ENCODE data around the gene AGXT2. TPM values are rescaled to one million over a fixed set of nuclear protein-coding genes. Genes with fewer than 3 reads are reported as not detected.

The AGXT2 gene
- total and polyA plus RNA-seq, 5 experiments from 2014 or later: not detected

GRCh38 chr5:35069188-35069587, 21.4 kb upstream of the AGXT2 start:
- no peak overlapping the region for H3K4me3 Mint-ChIP-seq
- H3K36me3 Mint-ChIP-seq: peaks cover 0 to 8% (median 0%) of the 10 kb centered on the region in 3 donors
- H3K27me3 Mint-ChIP-seq: peaks cover 8 to 45% (median 13%) of the 10 kb centered on the region in 5 donors
- peaks cover 0 to 2% (median 0%) of the 10 kb centered on the region in 4 donors for H3K4me1 Mint-ChIP-seq
- H3K9me3 Mint-ChIP-seq: peaks cover 0 to 4% (median 2%) of the 10 kb centered on the region in 9 donors
- POLR2A ChIA-PET: no interaction called here
- H3K27ac Mint-ChIP-seq: no peak overlapping the region
- DNase-seq (no peak), ATAC-seq (no peak)

GRCh38 chr5:35067985-35068384, 20.2 kb upstream of the AGXT2 start:
- Mint-ChIP-seq H3K9me3 (no peaks in the 10 kb centered on the region), H3K4me1 (peaks cover 0 to 2% (median 0%) of the 10 kb centered on the region in 4 donors), H3K4me3 (no peak overlapping the region), H3K27me3 (peaks cover 5 to 36% (median 12%) of the 10 kb centered on the region in 5 donors), H3K27ac (no peak overlapping the region), H3K36me3 (no peaks in the 10 kb centered on the region)
- POLR2A ChIA-PET: no interaction called here
- ATAC-seq: no peak
- no peak for DNase-seq

GRCh38 chr5:35066260-35066795, 18.6 kb upstream of the AGXT2 start:
- H3K27me3 Mint-ChIP-seq: peaks cover 5 to 36% (median 12%) of the 10 kb centered on the region in 5 donors
- no peak for ATAC-seq
- H3K4me3 Mint-ChIP-seq: no peak overlapping the region
- no peaks in the 10 kb centered on the region for H3K36me3 Mint-ChIP-seq
- POLR2A ChIA-PET: no interaction called here
- H3K4me1 Mint-ChIP-seq: peaks cover 0 to 2% (median 0%) of the 10 kb centered on the region in 4 donors
- no peaks in the 10 kb centered on the region for H3K9me3 Mint-ChIP-seq
- no peak overlapping the region for H3K27ac Mint-ChIP-seq
- no peak for DNase-seq

GRCh38 chr5:35063414-35063813, 15.7 kb upstream of the AGXT2 start:
- Mint-ChIP-seq H3K4me3 (no peak overlapping the region), H3K36me3 (no peaks in the 10 kb centered on the region), H3K27me3 (peaks cover 7 to 34% (median 13%) of the 10 kb centered on the region in 5 donors), H3K9me3 (no peaks in the 10 kb centered on the region), H3K4me1 (peaks cover 0 to 2% (median 0%) of the 10 kb centered on the region in 4 donors), H3K27ac (no peak overlapping the region)
- no peak for DNase-seq
- POLR2A ChIA-PET: no interaction called here
- no peak for ATAC-seq

GRCh38 chr5:35061211-35061770, 13.5 kb upstream of the AGXT2 start:
- ATAC-seq: no peak
- H3K9me3 Mint-ChIP-seq: no peaks in the 10 kb centered on the region
- no peaks in the 10 kb centered on the region for H3K4me1 Mint-ChIP-seq
- POLR2A ChIA-PET: no interaction called here
- no peak for DNase-seq
- H3K27me3 Mint-ChIP-seq: peaks cover 3 to 17% (median 12%) of the 10 kb centered on the region in 5 donors
- H3K36me3 Mint-ChIP-seq: no peaks in the 10 kb centered on the region
- H3K27ac Mint-ChIP-seq: no peak overlapping the region
- H3K4me3 Mint-ChIP-seq: no peak overlapping the region

- Mint-ChIP-seq H3K36me3 (no peaks in the 10 kb centered on the region), H3K4me1 (no peaks in the 10 kb centered on the region), H3K9me3 (no peaks in the 10 kb centered on the region), H3K27ac (no peak overlapping the region), H3K4me3 (no peak overlapping the region), H3K27me3 (peaks cover 3 to 12% (median 7%) of the 10 kb centered on the region in 5 donors)
- DNase-seq (no peak), ATAC-seq (no peak)
- POLR2A ChIA-PET: no interaction called here
Observed at GRCh38 chr5:35060236-35060635, 12.5 kb upstream of the AGXT2 start.

GRCh38 chr5:35059251-35059650, 11.5 kb upstream of the AGXT2 start:
- no peak for DNase-seq
- POLR2A ChIA-PET: no interaction called here
- Mint-ChIP-seq H3K4me3 (no peak overlapping the region), H3K36me3 (no peaks in the 10 kb centered on the region), H3K27ac (no peak overlapping the region), H3K4me1 (no peaks in the 10 kb centered on the region), H3K27me3 (peaks cover 2 to 14% (median 5%) of the 10 kb centered on the region in 5 donors), H3K9me3 (no peaks in the 10 kb centered on the region)
- no peak for ATAC-seq

- POLR2A ChIA-PET: no interaction called here
- H3K36me3 Mint-ChIP-seq: no peaks in the 10 kb centered on the region
- H3K4me1 Mint-ChIP-seq: no peaks in the 10 kb centered on the region
- no peak overlapping the region for H3K4me3 Mint-ChIP-seq
- DNase-seq (no peak), ATAC-seq (no peak)
- H3K27ac Mint-ChIP-seq: no peak overlapping the region
- peaks cover 7 to 18% (median 11%) of the 10 kb centered on the region in 5 donors for H3K27me3 Mint-ChIP-seq
- H3K9me3 Mint-ChIP-seq: no peaks in the 10 kb centered on the region
Observed at GRCh38 chr5:35058374-35058788, 10.6 kb upstream of the AGXT2 start.

- peaks cover 0 to 2% (median 0%) of the 10 kb centered on the region in 9 donors for H3K9me3 Mint-ChIP-seq
- H3K4me1 Mint-ChIP-seq: no peaks in the 10 kb centered on the region
- POLR2A ChIA-PET: no interaction called here
- H3K27me3 Mint-ChIP-seq: peaks cover 7 to 22% (median 14%) of the 10 kb centered on the region in 5 donors
- H3K27ac Mint-ChIP-seq: no peak overlapping the region
- ATAC-seq (no peak), DNase-seq (no peak)
- H3K36me3 Mint-ChIP-seq: no peaks in the 10 kb centered on the region
- H3K4me3 Mint-ChIP-seq: no peak overlapping the region
Observed at GRCh38 chr5:35056686-35057085, 8.9 kb upstream of the AGXT2 start.

- H3K27me3 Mint-ChIP-seq: peaks cover 12 to 38% (median 20%) of the 10 kb centered on the region in 5 donors
- no peaks in the 10 kb centered on the region for H3K4me1 Mint-ChIP-seq
- no peak overlapping the region for H3K4me3 Mint-ChIP-seq
- no peaks in the 10 kb centered on the region for H3K36me3 Mint-ChIP-seq
- peaks cover 0 to 5% (median 0%) of the 10 kb centered on the region in 9 donors for H3K9me3 Mint-ChIP-seq
- DNase-seq (no peak), ATAC-seq (no peak)
- POLR2A ChIA-PET: no interaction called here
- no peak overlapping the region for H3K27ac Mint-ChIP-seq
Observed at GRCh38 chr5:35052838-35053237, 5.1 kb upstream of the AGXT2 start.

GRCh38 chr5:35050541-35051126, 2.9 kb upstream of the AGXT2 start:
- POLR2A ChIA-PET: no interaction called here

GRCh38 chr5:35048910-35049309, 1.2 kb upstream of the AGXT2 start:
- Mint-ChIP-seq H3K4me1 (no peaks in the 10 kb centered on the region), H3K27ac (no peak overlapping the region), H3K36me3 (no peaks in the 10 kb centered on the region), H3K4me3 (no peak overlapping the region), H3K9me3 (peaks cover 0 to 5% (median 0%) of the 10 kb centered on the region in 9 donors), H3K27me3 (peaks cover 13 to 37% (median 22%) of the 10 kb centered on the region in 5 donors)
- DNase-seq (no peak), ATAC-seq (no peak)
- POLR2A ChIA-PET: no interaction called here

More at GRCh38 chr5:35050541-35051126, 2.9 kb upstream of the AGXT2 start:
- Mint-ChIP-seq H3K9me3 (peaks cover 0 to 5% (median 0%) of the 10 kb centered on the region in 9 donors), H3K27ac (no peak overlapping the region), H3K27me3 (peaks cover 14 to 43% (median 24%) of the 10 kb centered on the region in 5 donors), H3K36me3 (no peaks in the 10 kb centered on the region), H3K4me1 (no peaks in the 10 kb centered on the region), H3K4me3 (no peak overlapping the region)
- ATAC-seq (no peak), DNase-seq (no peak)

GRCh38 chr5:35046774-35047173, 975 bp downstream of the AGXT2 start:
- no peak for ATAC-seq
- H3K4me3 Mint-ChIP-seq: no peak overlapping the region
- no peaks in the 10 kb centered on the region for H3K4me1 Mint-ChIP-seq
- no peaks in the 10 kb centered on the region for H3K36me3 Mint-ChIP-seq
- DNase-seq: no peak
- H3K9me3 Mint-ChIP-seq: peaks cover 0 to 4% (median 0%) of the 10 kb centered on the region in 9 donors
- POLR2A ChIA-PET: no interaction called here
- H3K27me3 Mint-ChIP-seq: peaks cover 11 to 28% (median 17%) of the 10 kb centered on the region in 5 donors
- H3K27ac Mint-ChIP-seq: peak overlapping the region in 1 of 10 donors; percentile 3

Measured in naive thymus-derived CD8-positive, alpha-beta T cell (primary cell).